ENCODE data around the gene KCNH5. TPM values are rescaled to one million over a fixed set of nuclear protein-coding genes. Genes with fewer than 3 reads are reported as not detected.

Gene KCNH5
- total RNA-seq, 1 donor: 0.36 TPM

GRCh38 chr14:62687818-62688217 is 357.4 kb downstream of the KCNH5 start:
- DNase-seq (ENCODE audit: low read depth): no peak
- no peak for TF ChIP-seq CTCF (IDR thresholded peaks at IDR 0.05; ENCODE audit: insufficient read depth, low read length)

GRCh38 chr14:62684376-62684775 is 360.9 kb downstream of the KCNH5 start:
- TF ChIP-seq CTCF (IDR thresholded peaks at IDR 0.05; ENCODE audit: insufficient read depth, low read length): no peak
- no peak for DNase-seq (ENCODE audit: low read depth)

More at GRCh38 chr14:62687818-62688217, 357.4 kb downstream of the KCNH5 start:
- no peak overlapping the region for H3K4me3 ChIP-seq (ENCODE audit: low read depth, low read length)

GRCh38 chr14:62682208-62682607 is 363.1 kb downstream of the KCNH5 start:
- H3K4me3 ChIP-seq (ENCODE audit: low read depth, low read length): no peak overlapping the region
- no peak for TF ChIP-seq CTCF (IDR thresholded peaks at IDR 0.05; ENCODE audit: insufficient read depth, low read length)
- DNase-seq (ENCODE audit: low read depth): no peak

More at GRCh38 chr14:62684376-62684775, 360.9 kb downstream of the KCNH5 start:
- H3K4me3 ChIP-seq (ENCODE audit: low read depth, low read length): no peak overlapping the region

GRCh38 chr14:62674563-62675237 is 370.6 kb downstream of the KCNH5 start:
- TF ChIP-seq CTCF (IDR thresholded peaks at IDR 0.05; ENCODE audit: insufficient read depth, low read length): no peak
- no peak for DNase-seq (ENCODE audit: low read depth)
- no peak overlapping the region for H3K4me3 ChIP-seq (ENCODE audit: low read depth, low read length)

GRCh38 chr14:62673014-62673755 is 372.1 kb downstream of the KCNH5 start:
- no peak for DNase-seq (ENCODE audit: low read depth)
- TF ChIP-seq CTCF (IDR thresholded peaks at IDR 0.05; ENCODE audit: insufficient read depth, low read length): no peak
- no peak overlapping the region for H3K4me3 ChIP-seq (ENCODE audit: low read depth, low read length)

- no peak for TF ChIP-seq CTCF (IDR thresholded peaks at IDR 0.05; ENCODE audit: insufficient read depth, low read length)
These were observed 374.7 kb downstream of the KCNH5 start for GRCh38 chr14:62670526-62670925.

More at GRCh38 chr14:62670526-62670925, 374.7 kb downstream of the KCNH5 start:
- H3K4me3 ChIP-seq (ENCODE audit: low read depth, low read length): no peak overlapping the region
- DNase-seq (ENCODE audit: low read depth): peak; percentile 8

All from fibroblast of the aortic adventitia (primary cell).